Chondrocyte (in vitro differentiated cells): ENCODE measurements around the gene PPIA. TPM values are rescaled to one million over a fixed set of nuclear protein-coding genes. Genes with fewer than 3 reads are reported as not detected.

Experiments
- DNase-seq: peaks from one replicate; pipeline ENCODE4 v3.0.0; 2021; ENCODE audit warnings: mixed read lengths, low spot score
- H3K27ac Mint-ChIP-seq: one replicate; pipeline ENCODE4 v1.8.0; 2021; ENCODE audit warnings: mild to moderate bottlenecking, moderate library complexity, mixed read lengths; ENCODE audit not compliant: unreplicated experiment
- H3K27me3 Mint-ChIP-seq: 2 replicates; pipeline ENCODE4 v1.8.0; 2021; ENCODE audit warnings: low read depth, mixed read lengths
- H3K36me3 Mint-ChIP-seq: 2 replicates; pipeline ENCODE4 v1.8.0; 2021; ENCODE audit warnings: low read depth, mixed read lengths
- H3K4me1 Mint-ChIP-seq: 2 replicates; pipeline ENCODE4 v1.8.0; 2021; ENCODE audit warnings: low read depth, mild to moderate bottlenecking, mixed read lengths
- H3K4me3 Mint-ChIP-seq: one replicate; pipeline ENCODE4 v1.8.0; 2021; ENCODE audit warnings: mild to moderate bottlenecking, moderate library complexity, mixed read lengths; ENCODE audit not compliant: unreplicated experiment
- H3K9me3 Mint-ChIP-seq: 2 replicates; pipeline ENCODE4 v1.8.0; 2021; ENCODE audit warnings: low read depth, mixed read lengths
- CTCF ChIP-seq: fragments of 200-600 bp; sonication (generic); IDR thresholded peaks from 2 replicates; pipeline ENCODE4 v1.5.0; 2021; ENCODE audit warnings: antibody characterized with exemption, mild to moderate bottlenecking, moderate library complexity
- long read RNA-seq: library from polyadenylated mRNA; stranded (forward); transcript quantifications from one replicate; pipeline ENCODE4 v2.0.0, GENCODE V29; 2021
- total RNA-seq: library from RNA; stranded (reverse); gene quantifications from 3 replicates; pipeline ENCODE4 v1.2.1, GENCODE V29; 2021

Gene PPIA
- total RNA-seq: 1,108 to 1,479 TPM (median 1,462 TPM) in 3 replicates
- long read RNA-seq, transcript PPIA-208 (6 exons, 907 nt): minor isoform, 21 of 1,101 reads
- long read RNA-seq, transcript PPIA-204 (5 exons, 2,238 nt): major isoform, 1,003 of 1,101 reads
- long read RNA-seq, transcript PPIA-201 (6 exons, 818 nt): minor isoform, 16 of 1,101 reads
- long read RNA-seq, partial matches to known transcripts: 18 of 1,101 reads
- long read RNA-seq, other reads (novel, unspliced or antisense): 43 of 1,101 reads

- peaks cover 48% of the 10 kb centered on the region for H3K4me1 Mint-ChIP-seq
- peak within 1 kb of the TSS; percentile 86 for H3K4me3 Mint-ChIP-seq
- H3K27me3 Mint-ChIP-seq: no peaks in the 10 kb centered on the region
- peak within 1 kb of the TSS; percentile 97 for H3K27ac Mint-ChIP-seq
- H3K36me3 Mint-ChIP-seq: peaks cover 24% of the 10 kb centered on the region
- peak; percentile 100 for DNase-seq
- H3K9me3 Mint-ChIP-seq: no peaks in the 10 kb centered on the region
- TF ChIP-seq CTCF: no peak
Measured at GRCh38 chr7:44796504-44797328, at the start of gene PPIA. Gene PPIA, plus strand, starts transcription at chr7:44796681. Its CDS starts 44 bp downstream, at chr7:44796725.

GRCh38 chr7:44748045-44748947 is 48.2 kb upstream of the PPIA start, which contains the start of gene ZMIZ2:
Gene ZMIZ2, plus strand, starts transcription at chr7:44748847. Its CDS starts 7,403 bp downstream, at chr7:44756250.
- no peak for TF ChIP-seq CTCF
- H3K27ac Mint-ChIP-seq: peak within 1 kb of the TSS; percentile 82
- DNase-seq: peak; percentile 95
- H3K4me3 Mint-ChIP-seq: peak within 1 kb of the TSS; percentile 86
- no peaks in the 10 kb centered on the region for H3K27me3 Mint-ChIP-seq
- H3K9me3 Mint-ChIP-seq: no peaks in the 10 kb centered on the region
- H3K36me3 Mint-ChIP-seq: peaks cover 2% of the 10 kb centered on the region
- H3K4me1 Mint-ChIP-seq: peaks cover 33% of the 10 kb centered on the region

GRCh38 chr7:44748948-44749731 is 47.3 kb upstream of the PPIA start:
- no peak for TF ChIP-seq CTCF
- H3K36me3 Mint-ChIP-seq: peaks cover 2% of the 10 kb centered on the region
- no peaks in the 10 kb centered on the region for H3K9me3 Mint-ChIP-seq
- no peaks in the 10 kb centered on the region for H3K27me3 Mint-ChIP-seq
- DNase-seq: peak; percentile 87
- peaks cover 33% of the 10 kb centered on the region for H3K4me1 Mint-ChIP-seq
- peak overlapping the region; percentile 86 for H3K4me3 Mint-ChIP-seq
- peak overlapping the region; percentile 65 for H3K27ac Mint-ChIP-seq

- Mint-ChIP-seq H3K36me3 (peaks cover 2% of the 10 kb centered on the region), H3K27ac (no peak overlapping the region)
- no peak for TF ChIP-seq CTCF
Measured at GRCh38 chr7:44749992-44750391, 46.5 kb upstream of the PPIA start.

More at GRCh38 chr7:44749992-44750391, 46.5 kb upstream of the PPIA start:
- Mint-ChIP-seq H3K9me3 (no peaks in the 10 kb centered on the region), H3K4me3 (peak overlapping the region; percentile 86), H3K4me1 (peaks cover 36% of the 10 kb centered on the region), H3K27me3 (no peaks in the 10 kb centered on the region)
- DNase-seq: no peak
